8988T (cell line): ENCODE measurements around the gene PHF13.

ENCODE experiments used
- DNase-seq: peaks from one replicate; pipeline ENCODE4 v3.0.0; 2011

The PHF13 gene

DNA sequence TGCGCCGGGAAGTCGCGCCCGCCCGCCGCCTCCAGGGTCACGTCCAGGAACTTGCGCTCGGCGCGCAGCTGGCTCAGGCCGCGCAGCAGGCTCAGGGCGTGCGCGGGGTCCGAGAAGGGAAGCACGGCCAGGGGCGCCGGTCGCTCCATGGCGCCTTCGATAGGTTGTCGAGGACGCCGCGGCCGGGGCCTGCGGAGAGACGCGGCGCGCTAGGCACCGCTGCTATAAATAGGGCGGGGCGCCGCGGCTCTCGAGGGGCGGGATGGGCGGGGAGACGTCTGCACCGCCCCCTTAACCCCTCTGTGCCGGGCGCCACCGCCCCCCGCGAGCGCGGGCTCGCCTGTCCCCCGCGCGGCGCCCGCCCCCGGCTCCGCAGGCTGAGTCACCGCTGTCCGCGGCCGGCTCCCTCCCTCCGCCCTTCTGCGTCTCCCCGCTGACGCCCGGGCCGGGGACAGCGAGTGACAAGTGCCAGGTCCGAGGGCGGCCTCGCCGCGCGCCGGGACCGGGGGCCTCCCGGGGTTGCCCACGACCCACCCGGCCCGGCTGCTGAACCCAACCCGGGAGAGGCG, 10.8 kb upstream of the PHF13 start, which contains the start of gene KLHL21:
KLHL21 (minus strand) TSS at position 201 of the 569 bp plus-strand sequence; CDS start at position 149, 52 bp downstream.
- DNase-seq: no peak

DNA sequence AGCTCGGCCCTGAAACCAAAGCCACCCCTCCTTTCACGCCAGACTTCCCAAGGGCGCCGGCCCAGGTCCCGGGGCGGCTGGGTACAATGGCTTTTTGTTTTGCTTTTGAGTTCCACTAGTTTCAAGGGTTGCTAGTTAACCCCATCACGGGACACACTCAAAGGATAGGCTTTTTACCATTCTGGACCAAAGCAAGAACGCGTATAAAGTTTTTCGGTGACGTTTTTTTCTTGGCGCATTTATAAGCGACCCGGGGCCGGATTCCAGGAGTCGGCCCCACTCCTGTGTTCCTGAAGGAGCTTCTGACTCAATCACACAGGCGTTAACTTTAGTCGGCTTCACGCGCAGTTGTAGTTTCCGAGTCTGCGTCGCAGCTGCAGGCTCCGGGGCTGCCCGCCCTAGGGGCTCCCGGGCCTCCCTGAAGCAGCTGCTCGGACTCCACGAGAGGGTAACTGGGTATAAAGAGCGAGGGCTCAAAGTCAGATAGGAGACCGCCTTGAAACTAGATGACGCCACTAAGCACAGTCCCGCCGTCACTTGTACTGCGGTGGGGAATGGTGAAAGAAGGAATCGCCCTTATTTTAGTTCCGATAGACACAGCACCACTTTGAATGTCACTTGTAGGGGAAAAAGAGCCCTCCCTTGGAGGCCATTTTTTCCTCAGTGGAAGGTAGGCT, 10.2 kb upstream of the PHF13 start:
- no peak for DNase-seq

DNA sequence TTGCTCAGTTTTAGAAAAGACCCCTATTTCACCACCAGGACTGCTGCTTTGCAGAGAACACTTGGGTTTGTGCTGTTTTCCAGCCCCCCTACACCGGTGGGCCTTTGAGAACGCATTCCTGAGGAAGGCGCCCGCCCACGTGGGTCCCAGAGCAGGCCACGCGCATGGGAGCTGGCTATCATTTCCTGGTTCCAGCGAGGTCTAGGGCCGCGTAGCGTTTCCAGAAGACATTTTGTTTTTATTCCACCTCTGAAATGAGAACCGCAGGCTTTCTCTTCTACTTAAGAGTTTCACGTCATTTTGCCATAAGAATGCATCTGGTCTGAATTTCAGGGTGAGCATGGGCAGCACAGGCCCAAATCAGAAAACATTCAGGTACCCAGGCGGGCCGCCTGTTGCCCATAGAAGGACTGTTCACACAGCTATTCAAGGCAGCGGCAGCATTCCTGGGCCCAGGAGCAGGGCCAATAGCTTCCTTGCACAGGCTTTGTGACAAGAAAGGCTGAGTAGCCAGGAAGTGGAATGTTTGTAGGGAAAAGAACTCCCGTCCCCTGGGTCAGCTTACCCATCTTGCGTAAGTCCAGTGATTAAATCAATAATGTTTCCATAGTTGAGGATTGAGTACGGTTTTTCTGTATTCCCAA, 9.5 kb upstream of the PHF13 start:
- DNase-seq: no peak

DNA sequence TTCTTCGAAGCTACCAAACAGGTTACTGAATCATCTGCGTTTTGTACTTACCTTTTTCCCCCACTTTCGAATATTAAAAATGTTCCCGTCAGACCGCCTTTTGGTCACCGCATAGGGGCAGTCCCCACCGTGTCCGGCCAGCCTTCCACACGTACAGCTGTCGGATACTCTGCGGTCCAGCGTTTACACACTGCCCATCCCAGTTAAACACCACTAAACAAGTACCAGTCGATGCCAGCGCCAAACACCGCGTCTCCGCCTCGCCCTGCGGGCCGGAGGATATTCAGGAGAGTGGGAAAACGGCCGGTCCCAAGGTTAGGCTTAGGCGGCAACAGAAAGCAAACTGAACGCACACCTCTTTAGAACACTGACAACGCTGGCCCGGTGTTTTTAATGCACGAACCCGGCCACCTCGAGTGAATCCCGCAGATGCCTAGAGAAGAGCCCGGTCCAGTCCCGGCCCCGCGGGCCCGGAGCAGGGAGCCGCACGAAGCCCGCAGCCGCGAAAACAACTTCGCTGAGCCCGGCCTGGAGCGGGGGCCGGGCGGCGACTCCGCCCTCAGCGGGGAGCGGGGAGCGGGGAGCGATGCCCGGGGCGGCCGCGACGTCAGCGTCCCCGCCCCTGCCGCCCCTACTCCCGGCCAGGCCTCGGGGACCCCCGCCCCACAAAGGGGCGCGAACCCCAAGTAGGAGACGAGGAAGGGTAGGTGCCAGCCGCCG, 730 bp upstream of the PHF13 start:
- DNase-seq: no peak

DNA sequence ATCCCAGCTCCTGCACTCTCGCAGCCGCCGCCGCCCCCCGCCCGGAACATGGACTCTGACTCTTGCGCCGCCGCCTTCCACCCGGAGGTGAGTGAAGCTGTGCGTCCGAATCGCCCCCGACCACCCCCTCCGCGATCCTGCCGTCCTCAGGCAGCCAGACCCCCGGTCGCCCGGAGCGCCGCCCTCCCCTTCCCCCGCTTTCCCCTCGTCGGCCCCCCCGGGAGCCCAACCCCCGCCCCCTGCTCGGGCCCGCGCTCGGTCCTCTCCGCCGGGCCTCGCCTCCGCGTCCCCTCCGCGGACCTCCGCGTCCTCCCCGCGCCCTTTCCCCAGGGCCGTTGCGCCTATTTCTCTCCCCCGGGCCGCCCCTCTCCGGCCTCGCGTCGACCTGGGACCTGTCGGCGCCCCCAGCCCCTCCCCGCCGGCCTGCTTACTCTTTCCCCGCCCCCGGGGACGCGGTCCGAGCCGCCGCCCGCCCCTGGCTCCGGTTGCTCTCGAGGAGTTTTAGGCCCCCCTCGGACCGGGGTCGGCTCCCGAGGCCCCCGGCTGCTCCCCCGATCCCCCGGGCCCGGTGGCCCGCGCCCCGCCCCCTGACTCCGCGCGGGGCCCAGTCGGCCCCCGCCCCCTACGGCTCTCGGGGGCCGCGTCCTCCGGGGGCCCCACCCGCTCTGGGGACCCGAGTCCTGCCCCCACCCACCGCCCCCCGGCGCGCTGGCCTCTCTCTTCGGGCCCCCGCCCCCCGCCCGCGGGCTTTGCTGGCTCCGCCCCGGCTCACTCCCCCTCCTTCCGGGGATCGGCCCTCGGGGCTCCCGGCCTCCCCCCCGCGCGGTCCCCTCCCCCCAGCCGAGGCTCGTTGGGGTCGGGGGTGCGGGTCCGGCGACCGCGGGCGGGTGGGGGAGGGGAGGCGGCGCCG, 743 bp downstream of the PHF13 start:
- DNase-seq: no peak

DNA sequence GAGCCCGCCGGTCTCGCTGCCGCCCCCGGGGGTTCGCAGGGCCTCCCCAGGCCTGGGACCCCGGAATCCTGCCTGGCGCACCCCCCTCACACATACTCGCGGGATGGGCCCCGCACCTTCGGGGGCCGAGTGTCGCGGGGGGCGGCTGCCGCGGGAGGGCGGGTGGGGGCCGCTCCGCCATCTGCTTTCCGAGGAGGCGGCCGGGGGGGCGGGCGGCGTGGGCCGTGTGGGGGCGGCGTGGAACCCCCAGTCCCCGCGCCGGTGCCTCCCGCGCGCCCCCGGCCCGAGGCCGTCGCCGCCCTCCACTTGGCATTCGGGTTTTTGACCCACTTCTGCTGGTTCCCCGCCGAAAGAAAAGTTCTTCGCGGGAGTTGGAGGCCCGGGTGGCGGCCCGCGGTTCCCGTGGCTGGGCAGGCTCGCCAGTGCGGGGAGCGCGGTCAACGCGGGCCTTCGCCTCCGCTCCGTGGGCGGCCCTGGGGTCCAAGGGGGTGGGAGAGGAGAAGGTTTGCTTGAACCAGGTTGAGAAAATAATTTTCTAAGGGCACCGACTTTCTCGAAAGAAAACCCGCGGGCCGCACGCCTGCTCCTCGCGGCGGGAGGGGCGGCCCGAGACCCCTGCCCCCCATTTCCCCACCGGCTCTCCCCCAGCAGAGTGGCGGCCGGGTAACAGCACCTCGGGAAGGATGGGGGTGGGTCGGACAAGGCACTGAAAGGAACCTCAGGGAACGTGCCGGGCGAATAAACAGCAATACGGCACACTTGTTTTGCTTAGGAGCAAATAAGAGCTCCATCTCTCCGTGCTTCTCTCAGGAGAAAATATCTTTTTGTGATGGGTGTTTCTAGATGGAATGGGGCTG, 1.6 kb downstream of the PHF13 start:
- no peak for DNase-seq

DNA sequence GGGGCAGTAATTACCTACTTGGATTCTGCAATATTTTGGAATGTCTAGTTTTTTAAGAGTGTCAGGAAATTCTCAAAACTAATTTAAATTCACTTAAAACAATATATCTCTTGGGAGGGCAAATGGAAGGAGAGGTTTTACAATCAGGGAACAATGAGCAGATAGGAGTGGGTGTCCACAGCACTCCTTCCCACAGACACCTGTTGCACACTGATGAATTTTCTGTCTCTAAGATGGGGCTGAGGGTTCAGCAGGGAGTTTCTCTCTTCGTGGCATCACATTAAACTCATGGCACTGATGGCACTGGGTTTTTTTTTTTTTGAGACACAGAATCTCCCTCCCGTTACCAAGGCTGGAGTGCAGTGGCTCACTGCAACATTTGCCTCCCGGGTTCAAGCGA, 5.5 kb downstream of the PHF13 start:
- DNase-seq: no peak

DNA sequence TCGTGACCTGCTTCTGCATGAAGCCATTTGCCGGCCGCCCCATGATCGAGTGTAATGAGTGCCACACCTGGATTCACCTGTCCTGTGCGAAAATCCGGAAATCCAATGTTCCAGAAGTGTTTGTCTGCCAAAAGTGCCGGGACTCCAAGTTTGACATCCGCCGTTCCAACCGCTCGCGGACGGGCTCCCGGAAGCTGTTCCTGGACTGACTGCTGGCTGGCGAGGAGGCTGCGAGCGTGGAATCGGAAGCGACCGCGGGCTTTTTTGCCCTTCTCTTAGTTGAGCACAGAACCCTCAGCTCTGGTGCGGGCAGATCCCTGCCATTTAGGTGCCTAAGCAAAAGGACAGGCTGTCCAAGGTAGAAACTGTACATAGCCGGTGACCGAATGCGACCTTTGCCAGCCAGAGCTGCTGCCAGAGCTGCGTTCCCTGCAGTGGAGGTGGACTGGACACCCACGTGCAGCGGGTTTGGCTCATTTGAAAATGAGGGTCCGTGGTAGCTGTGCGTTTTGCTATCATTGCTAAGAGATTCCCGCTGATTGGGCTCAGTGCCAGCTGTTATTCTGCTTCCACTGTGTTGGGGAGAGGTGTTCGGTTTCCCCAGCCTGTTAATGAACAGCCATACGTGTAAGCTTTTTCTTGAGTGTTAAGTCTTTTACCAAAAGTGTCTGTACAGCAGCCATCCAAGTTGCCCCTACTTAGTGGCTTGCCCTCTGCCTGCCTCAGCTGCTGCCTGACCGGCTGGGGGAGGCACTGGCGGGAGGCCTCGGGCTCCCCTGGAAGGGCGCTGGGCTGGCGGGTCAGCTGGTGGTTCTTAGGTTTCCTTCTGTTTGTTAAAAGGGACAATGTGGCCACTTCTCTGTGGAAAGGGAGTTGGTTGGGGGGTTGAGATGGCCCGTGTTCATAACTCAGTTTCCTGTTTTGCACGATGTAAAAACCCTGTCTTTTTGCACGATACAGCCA, 8.2 kb downstream of the PHF13 start:
- no peak for DNase-seq

DNA sequence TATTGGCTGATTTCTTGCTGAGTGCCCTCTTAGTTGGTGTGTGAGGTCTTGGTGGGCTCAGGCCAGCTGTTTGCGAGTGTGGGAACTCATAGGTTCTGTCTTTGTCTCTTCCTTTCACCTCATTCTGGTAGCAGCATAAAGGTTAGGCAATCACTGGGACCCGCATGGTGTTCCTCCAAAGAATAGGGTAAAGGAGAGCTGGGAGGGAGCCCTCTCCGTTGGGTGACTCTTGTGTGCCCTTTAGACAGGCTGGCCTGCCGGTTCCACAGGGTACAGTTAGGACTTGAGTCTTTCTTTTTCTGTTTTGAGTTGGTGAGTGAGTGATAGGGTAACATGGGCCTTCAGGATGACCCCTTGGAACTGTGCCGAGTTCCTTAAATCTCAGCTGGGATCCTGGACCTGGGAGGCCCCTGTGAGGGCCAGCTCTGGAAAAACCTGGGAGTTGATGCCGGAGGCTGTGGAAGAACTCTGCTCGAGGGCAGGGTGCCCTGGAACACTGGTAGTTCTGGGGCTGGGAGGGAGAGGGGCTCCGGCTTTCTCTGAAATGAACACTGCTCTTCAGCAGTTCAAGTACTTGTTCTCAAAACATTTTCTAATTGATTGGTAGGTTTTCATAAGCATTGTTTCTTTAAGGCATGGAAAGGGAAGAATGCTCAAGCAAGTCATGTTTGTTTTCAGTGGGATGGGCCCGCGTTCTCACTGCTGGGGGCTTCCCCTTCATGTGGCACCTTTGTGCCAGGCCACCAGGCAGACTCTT, 9.0 kb downstream of the PHF13 start:
- no peak for DNase-seq

DNA sequence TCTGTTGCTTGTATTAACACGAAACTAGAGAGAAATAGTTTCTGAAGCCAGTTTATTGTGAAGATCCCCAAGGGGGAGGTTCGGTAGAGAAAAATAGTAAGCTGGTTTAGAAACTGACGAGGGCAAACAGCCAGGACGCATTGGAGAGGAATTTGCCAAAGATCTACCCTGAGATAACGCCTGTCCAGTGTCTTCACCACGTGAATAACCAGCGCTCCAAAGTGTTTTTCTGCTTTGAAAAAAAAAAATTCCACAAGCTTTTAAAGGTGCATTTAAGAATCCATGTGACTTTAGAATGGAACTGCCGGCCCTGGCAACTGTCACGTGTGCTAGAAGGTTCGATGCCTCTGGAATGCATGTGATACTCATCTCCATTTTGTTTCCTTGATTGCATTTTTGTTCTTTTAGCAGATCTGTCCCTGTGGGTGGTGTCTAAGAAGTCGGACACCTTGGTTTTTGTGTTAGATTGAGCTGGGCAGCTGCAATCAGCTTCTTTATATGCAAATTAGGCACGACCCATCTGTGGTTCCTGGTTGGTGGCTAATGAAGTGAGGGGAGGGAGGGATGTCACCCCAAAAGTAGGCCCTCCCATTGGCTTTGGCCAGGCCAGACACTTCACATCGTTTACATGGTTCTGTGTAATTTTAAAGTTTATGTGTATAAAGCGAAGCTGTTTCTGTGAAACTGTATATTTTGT, 9.9 kb downstream of the PHF13 start:
- DNase-seq: no peak

DNA sequence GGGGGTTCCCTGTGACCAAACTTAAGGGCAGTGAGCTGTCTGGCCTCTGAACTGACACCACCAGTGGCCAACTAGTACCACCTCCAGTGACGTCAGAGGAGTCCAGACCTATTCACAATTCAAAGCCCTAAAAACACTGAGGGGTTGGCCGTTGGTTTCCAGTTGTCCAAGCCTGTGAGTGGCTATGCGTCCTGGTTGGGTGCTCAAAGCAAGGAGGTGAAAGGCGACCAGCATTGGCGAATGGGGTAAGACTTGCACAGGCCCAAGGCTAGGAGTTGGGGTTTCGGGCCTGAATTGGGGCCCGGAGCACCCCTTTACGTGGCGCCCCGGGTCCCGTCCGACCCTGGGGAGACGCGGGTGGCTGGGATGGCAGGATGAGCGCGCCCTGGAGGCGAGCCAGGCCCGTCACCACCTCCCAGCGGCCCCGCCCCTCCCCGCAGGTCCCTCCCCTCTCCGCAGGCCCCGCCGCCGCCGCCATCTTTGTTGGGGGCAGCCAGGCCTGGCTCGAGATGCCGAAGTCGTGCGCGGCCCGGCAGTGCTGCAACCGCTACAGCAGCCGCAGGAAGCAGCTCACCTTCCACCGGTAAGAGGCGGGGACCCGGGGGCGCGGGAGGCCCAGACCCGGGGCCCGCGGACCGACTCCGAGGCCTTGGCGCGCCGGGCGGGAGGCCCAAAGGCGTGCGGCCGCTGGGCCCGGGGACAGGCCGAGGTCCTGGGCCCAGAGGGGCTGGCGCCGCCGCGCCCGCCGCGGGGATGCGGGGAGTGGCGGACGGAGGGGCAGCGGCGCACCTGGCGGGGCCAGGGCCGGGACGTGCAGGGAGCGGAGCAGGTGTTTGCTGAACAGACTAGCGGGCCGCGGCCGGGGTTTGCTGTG, 11.4 kb downstream of the PHF13 start, which contains the start of gene THAP3:
THAP3 (plus strand) TSS at position 159 of the 874 bp plus-strand sequence; CDS start at position 510, 351 bp downstream.
- peak; percentile 75 for DNase-seq

DNA sequence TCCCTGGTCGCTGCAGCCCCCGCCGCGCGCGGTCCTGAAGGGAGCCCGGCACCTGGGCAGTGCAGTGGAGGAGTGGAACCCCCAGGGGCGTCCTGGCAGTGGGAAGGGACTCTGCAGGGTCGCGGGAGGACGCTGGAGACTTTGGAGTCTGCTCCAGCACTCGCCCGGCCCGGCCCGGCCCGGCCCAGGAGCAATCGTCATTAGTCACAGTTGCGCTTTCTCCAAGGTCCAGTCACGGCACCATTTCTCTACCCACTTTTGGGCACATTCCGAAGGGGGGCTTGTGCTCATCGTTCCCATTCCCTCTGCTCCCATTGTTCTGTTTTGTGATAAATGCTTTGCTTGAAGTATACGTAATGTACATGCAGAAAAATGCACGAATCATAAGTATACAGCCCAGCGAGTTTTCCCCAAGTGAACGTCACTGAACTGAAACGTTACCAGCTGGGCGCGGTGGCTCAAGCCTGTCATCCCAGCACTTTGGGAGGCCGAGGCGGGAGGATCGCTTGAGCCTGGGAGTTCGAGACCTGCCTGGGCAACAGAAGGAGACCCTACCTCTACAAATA, 12.1 kb downstream of the PHF13 start:
- no peak for DNase-seq

DNA sequence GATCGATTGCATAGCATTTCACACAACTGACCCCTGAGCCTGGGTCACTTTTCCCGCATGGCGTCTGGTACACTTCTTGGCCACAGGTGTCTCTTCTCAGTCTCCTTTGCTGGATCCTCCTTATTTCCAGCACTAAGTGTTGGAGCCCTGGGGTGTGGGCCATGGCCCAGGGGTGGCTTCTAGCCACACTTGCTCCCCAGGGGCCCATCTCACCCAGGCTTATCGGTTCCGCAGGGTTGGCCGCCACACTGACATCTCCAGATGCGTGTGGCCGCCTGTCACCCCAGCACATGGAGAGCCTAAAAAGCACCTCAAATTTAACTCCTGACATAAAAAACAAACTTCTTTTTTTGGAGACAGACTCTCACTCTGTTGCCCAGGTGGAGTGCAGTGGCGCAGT, 13.5 kb downstream of the PHF13 start:
- no peak for DNase-seq

DNA sequence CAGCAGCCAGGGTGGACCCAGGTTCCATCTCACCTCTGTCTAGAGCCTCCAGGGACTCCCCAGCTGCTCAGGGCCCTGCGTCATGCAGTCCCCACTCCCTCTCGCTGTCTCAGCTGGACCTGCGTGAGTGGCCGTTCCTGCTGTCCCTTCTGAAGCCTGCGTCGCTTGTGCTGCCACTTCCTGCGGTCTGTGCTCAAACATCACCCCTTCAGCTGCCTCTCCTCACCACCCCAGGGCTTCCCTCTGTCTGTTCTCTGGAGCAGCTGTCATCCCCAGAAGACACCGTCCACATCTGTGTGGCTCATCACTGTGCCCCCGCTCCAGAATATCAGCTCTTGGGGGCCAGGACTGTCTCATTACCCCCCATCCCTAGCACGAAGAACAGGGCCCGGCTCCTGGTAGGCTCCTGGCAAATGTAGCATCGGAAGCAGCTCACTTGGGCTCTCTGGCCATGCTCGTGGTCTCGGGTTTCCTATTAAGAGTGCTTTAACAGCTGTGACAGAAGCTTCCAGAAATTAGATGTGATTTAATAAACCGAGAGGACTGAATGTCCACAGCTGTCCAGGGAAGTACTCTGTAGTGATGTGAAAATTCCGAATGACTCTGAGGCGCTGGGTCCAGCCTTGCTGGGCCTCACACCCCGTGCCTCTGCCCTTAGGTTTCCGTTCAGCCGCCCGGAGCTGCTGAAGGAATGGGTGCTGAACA, 14.5 kb downstream of the PHF13 start:
- DNase-seq: no peak

DNA sequence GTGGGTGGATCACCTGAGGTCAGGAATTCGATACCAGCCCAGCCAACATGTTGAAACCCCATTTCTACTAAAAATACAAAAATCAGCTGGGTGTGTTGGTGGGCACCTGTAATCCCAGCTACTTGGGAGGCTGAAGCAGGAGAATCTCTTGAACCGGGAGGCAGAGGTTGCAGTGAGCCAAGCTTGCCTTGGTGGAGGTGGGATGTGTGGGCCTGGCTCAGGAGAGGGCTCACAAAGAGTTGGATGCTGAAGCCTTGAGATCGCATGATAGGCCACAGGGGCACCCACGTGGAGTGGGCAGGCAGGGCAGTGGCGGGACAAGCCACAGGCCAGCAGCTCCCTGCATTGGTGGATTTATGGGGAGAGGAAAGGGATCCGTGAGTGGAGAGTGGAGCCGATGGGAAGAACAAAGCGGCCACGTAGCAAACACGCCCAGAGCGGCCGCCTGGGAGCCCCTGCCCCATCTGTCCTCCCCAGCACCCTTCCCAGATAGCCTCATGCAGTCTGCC, 15.5 kb downstream of the PHF13 start:
- DNase-seq: no peak

DNA sequence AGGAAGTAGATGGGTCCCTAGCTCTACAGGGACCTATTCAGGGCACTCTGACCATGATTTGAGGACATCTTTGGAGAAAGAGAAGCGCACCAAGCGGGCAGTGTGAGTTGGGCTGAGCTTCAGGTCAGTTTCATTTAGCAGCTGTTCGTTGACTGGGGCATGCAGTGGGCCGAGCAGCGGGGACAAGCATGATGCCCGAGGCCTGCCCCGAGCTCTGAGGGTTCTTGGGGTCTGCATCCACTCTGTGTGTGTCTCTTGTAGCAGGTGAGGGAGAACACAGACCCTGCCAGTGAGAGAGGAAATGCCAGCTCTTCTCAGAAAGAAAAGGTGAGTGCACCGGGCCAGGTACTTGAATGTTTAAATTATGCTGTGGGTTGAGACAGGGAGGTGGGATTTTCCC, 16.5 kb downstream of the PHF13 start:
- DNase-seq: no peak

DNA sequence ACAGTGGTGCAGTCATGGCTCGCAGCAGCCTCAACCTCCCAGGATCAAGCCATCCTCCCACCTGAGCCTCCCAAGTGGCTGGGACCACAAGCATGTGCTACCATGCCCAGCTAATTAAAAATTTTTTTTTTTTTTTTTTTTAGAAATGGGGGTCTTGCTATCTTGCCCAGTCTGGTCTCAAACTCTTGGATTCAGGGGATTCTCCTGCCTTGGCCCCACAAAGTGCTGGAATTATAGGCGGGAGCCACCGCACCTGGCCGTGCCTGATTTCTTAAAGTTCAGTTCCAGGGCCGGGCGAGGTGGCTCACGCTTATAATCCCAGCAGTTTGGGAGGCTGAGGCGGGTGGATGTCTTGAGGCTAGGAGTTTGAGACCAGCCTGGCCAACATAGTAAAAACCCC, 17.5 kb downstream of the PHF13 start:
- DNase-seq: no peak
